Activated T-helper 9 cell treated with anti-CD3 and anti-CD28 coated beads, Interleukin-2, amount 50 U/mL, for 16 hours (primary cell): ENCODE results near the gene RTP5.
"Not testable (repeated sequence)": the region's sequence is repeated elsewhere in the genome, so short reads cannot be mapped to it uniquely, and the experiment has no call there.

Experiments
- DNase-seq: peaks from one replicate; pipeline ENCODE4 v3.0.0-alpha.2; 2020; ENCODE audit warnings: low read depth

RTP5 gene

DNA sequence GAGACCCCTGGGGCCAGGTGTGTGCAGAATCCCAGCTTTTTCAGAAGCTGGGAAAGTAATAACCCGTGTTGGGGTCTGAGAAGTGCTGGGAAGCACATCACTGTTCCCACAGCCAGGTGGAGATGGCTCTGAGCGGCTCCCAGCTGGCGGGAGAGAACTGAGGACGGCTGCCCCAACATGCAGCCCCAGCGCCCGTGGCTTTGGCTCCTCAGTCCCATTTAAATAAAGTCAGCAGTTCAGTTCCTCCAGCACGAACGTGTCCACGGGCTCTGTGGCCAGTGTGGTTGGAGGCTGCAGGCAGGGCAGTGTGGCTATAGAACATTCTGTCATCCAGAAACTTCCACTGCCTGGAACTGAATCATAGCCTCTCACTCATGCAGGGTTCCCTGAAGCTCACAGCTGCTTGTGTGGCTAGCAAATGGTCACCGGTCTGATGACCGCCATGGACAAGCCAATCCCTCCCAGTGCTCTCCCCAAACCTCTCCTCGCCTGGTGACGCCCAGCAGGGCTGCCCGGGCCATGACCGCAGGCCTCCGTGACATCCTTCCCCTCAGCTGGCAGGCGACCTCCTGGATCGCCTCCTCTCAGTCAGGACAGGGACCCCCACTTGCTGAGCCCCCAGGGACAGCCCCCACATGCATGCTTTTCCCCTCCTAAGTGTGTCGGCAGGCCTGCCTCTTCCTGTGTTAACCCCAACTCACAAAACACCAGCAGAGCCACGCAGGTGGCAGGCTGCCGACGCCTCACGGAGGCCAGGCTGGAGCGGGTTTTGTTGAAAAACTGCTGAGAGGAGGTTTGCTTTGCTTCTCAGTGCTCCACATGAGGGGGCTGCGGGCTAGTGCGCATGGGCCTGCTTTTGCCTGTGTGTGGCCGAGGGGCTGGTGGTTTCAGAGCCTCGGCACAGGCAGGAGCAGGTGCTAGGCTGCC is 1.3 kb downstream of the RTP5 start:
- DNase-seq = no peak

DNA sequence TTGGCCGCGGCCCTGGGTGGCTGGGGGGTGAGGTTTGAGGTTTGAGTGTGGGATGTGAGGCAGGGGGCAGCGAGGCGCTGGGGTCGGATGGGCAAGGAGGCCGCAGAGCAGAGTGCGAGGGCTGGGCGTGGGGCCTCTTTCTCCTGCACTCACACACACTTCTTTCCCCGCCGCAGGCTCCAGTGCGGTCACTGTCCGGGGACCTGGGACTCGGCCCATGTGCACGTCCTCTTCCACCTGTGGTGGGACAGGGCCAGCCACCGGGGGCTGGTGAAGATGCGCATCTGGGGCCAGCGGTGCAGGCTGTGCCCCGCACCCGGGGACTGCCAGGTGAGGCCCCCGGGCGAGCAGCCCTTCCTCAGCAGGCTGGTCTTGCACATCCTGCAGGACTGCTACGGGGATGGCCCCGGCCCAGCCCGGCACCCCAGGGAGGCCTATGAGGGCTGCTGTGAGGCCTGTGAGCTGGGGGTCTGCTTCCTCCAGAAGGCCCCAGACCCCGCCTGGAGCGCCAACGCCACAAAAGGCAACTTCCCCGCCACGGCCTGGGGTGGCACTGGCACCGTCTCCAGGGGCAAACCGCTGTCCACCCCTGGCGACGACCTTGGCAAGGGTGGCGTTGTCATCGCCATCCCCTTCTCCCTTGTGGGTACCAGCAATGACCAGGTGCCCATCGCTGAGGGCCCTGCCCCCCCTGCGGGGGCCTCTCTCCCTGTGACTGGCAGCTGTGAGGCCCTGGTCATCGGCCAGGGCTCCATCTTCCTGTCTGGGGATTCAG is 2.2 kb downstream of the RTP5 start:
- no peak for DNase-seq

DNA sequence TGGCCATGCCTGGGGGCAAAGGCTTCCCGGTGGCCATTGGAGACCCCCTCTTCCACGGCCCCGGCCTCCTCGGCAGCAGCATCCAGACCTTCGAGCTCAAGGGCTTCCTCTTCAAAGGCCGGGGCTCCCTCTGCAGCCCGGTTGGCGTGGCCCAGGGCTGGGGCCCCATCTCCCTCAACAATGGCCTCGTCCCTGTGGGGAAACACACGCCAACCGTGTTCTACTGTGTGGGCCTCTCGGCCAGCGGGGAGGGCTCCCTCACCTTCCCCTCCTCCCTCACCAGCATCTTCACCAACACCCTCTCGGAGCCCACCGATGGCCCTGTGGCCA is 2.7 kb downstream of the RTP5 start:
- no peak for DNase-seq

DNA sequence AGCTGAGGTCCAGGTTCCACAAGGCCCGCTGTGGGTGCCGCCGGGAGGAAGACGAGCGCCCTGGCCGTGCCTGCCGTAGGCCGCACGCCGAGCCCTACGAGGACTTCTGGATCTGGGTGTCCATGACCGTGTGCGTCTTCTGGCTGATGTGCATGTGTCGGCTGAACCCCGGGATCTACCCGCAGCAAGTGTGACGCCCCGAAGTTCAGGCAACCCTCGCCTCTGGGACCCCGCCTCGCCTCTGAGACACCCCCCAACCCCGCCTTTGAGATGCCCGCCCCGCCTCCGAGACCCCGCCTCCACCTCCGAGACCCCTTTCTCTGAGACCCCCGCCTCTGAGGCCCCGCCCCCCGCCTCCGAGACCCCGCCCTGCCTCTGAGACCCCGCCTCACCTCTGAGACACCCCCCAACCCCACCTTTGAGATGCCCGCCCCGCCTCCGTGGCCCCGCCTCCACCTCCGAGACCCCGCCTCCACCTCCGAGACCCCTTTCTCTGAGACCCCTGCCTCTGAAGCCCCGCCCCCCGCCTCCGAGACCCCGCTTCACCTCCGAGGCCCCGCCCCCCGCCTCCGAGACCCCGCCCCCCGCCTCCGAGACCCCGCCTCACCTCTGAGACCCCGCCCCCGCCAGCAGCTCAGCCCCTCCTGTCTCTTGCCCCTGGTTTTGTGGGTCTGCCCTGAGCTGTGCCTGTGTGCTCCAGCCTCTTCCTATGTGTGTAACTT is 3.7 kb downstream of the RTP5 start:
- DNase-seq = no peak

DNA sequence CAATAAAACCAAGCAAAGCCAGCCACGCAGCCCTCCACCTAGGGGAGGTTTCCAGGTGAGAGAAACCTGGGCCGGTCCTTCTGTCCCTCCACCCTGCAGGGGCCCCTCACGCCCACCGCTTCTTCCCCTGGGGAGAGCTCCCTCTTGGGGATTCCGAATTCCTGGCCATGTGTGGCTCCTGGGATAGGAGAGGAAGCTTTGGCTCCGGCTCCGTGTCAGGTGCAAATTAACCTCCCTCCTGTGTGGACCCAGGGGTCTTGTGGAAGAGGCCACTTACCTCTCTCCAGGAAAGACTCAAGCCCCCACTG is 4.2 kb downstream of the RTP5 start:
- DNase-seq = no peak

DNA sequence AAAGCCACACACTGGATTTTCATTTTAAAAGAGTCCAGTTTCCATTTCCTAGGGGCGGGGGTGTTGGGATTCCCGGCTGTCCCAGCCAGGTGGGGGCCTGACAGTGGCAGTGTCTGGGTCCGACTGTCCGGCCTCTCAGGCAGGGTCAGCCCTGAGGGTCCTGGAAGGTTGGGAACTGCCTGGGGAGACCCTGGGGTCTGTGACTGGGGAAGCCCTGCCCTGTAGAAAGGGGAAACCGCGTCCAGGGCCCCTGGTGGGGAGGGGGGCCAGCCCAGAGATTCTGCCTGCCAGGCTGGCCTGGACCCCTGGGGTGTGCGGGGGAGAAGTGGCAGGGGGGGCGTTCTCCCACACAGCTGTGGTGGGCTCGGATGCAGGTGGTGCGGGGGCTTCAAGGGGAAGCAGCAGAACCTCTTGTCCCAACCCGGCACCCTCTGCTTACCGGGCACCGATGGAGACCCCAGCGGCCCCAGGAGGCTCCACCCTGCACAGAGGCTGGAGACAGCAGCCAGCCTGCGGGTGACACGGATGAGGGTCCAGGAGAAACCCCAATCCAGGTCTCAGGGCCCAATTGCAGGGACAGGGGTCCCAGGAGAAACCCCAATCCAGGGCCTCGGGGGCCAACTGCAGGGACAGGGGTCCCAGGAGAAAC is 4.9 kb downstream of the RTP5 start:
- no peak for DNase-seq

DNA sequence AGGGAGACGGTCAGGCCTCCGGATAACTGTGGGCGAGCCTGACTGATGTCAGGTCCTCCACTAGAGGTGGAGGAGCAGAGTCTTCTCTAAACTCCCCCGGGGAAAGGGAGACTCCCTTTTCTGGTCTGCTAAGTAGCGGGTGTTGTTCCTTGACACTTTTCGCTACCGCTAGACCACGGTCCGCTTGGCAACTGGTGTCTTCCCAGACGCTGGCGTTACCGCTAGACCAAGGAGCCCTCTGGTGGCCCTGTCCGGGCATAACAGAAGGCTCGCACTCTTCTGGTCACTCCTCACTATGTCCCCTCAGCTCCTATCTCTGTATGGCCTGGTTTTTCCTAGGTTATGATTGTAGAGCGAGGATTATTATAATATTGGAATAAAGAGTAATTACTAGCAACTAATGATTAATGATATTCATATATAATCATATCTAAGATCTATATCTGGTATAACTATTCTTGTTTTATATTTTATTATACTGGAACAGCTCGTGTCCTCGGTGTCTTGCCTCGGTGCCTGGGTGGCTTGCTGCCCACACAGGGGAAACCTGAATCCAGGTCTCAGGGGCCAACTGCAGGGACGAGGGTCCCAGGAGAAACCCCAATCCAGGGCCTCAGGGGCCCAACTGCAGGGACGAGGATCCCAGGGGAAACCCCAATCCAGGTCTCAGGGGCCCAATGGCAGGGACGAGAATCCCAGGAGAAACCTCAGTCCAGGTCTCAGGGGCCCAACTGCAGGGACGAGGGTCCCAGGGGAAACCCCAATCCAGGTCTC is 6.4 kb downstream of the RTP5 start:
- not testable (repeated sequence) for DNase-seq

DNA sequence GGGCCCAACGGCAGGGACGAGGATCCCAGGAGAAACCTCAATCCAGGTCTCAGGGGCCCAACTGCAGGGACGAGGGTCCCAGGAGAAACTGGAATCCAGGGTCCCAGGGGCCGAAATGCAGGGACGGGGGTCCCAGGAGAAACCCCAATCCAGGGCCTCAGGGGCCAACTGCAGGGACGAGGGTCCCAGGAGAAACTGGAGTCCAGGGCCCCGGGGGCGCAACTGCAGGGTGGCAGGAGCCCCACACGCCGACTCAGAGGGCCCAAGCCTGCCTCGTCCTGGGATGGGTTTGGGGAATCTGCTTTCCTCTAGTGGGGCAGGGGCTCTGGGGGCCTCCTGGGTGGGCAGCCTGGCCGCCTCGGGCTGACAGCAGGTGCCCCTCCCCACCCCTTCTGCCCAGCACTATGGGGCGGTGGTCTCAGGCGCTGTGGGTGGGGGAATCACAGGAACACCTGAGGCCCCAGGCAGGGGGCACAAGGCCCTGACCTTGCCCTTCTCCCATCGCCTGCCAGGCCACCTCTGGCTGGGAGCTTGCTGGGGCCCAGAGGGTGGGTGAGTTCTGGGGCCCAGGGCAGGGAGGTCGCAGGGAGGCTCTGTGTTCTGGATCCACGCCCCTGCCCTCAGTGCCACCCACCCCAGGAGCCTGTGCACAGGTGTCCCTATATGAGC is 7.1 kb downstream of the RTP5 start:
- DNase-seq = no peak

DNA sequence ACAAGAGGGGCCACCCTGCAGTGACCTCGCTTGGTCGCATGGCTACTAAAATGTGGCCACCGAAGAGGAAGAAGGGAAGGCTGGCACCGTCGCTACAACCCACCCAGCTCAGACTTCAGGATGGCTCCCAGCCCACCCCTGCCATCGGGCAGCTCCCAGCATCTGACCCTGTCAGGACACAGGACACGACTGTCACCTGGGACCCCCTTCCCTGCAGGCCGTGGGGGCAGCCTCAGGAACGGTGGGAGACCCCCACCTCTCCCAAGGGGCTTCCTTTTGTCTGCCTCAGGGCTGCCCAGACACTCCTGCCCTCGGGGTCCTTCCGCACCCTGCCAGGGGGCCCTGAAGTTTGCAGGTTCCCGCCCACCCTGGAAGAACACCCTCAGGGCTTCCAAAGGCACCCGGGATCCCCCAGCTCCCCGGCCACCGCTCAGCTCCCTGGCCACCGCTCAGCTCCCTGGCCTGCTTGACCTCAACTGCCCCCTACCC is 7.7 kb downstream of the RTP5 start:
- no peak for DNase-seq

DNA sequence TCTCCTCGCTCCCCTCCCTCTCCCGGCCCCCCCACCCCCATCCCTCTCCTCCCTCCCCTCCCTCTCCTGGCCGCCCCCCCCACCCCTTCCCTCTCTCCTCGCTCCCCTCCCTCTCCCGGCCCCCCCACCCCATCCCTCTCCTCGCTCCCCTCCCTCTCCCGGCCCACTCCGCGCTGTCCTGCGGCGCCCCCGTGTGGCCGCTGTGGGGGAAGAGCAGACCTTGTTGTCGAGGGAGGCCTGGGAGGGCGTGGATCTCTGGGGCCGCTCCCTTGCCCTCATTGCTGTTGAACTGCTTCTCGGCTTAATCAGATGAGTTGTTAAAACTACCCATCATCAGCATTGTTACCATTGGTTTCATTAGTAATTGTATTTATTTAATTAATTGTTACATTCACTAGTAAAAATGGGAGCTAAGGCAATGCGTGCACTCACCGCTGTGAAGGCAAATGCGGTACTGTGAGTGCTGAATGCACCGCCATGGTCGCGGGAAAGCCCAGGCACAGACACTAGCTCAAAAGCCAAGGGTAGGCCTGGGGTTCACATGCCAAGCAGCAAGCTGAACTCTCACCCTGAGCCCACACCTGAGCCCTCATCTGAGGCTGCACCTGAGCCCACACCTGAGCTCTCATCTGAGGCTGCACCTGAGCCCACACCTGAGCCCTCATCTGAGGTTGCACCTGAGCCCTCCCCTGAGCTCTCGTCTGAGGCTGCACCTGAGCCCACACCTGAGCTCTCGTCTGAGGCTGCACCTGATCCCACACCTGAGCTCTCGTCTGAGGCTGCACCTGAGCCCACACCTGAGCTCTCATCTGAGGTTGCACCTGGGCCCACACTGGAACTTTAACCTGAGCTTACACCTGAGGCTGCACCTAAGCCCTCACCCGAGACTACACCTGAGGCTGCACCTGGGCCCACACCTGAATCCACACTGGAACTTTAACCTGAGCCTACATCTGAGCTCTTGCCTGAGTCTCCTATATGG is 8.8 kb downstream of the RTP5 start:
- DNase-seq = peak; percentile 77

DNA sequence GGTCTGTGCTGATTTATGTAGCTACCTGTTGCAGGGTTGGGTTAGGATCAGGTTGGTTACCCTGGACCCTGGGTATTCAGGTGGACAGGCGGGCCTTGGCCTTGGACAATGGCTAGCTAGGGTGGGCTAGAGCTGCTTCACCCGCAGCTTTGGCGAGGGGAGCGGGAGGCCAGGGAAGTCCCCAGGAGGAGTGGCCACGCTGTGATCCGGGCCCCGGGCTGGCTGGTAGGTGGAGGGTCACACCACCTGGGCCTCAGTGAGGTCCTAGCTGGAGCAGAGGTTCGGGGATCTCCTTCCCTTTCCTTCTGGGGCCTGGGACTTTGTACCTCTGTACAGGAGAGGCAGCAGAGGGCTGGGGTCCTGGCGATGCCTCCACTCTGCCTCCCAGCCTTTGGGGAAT is 9.8 kb downstream of the RTP5 start:
- DNase-seq = no peak

DNA sequence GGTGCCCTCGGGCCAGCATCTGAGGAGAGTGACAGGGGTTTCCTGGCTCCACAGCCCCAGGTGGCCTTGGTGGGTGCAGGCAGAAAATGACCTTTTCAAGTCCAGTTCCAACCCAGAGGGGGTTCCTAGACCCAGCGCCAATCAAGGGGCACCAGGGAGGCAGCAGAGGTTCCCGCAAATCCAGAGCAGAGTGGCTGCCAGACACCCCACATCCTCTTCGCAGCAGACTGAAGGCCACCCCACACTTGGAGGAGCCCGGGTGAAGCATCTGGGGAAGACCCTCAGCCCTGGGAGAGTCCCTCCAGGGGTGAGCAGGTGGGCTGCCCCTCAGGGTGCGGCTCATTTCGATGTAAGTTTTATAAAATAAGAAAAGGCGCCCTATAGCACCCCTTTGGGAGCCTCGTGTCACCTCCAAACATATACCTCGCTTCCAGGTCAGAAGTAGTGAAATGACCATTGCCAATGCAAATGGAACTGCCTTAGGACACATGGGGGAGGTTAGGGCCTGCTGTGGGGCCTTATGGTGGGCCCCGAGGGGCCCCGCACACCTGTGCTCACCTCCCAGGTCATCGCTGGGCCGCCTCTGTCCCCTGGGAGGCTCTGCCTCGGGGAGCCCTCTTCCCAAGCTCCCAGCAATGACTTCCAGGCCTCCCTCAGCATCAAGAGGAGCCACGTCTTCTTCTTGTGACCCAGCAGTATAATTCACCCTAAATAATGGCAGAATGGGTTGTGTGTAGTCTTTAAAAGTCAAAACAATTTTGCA is 11.0 kb downstream of the RTP5 start:
- DNase-seq = no peak

DNA sequence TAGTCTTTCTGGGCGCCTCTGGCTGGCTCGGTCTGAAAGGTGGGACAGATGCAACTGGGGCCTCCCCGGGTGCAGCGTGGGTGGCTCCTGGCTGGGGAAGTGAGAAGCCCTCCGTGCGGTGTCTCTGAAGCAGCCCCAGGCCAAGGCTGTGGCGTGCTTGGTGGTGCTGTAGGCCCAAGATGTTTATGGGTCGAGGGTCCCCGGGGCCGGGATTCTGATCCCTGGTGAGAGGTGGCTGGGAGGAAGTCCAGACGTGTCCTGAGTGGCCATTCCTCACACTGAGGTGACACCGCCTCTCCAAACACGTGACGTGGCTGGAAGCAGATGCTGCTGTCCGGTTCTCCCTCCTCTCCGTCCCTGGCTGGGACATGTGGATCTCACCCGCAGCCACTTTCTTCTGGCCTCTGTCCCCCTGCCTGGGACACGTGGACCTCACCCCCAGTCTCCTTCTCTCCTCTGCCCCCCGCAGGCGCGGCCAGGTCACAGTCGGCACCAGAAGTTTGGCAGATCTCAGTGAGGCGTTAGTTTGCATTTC is 12.6 kb downstream of the RTP5 start:
- DNase-seq = peak; percentile 39

DNA sequence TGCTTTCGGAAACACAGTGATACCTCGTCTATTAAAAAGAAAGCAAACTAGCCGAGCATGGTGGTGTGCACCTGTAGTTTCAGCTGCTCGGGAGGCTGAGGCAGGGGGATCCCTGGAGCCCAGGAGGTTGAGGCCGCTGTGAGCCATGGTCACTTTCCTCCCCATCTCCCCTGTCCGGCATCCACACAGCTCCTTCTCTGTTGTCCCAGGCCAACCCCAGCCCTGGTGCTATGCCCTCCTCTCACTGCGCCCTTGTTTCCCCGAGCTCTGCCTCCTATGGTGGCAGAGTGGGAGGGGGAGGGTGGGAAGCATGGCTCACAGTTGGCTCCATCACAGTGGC is 15.4 kb downstream of the RTP5 start:
- no peak for DNase-seq

DNA sequence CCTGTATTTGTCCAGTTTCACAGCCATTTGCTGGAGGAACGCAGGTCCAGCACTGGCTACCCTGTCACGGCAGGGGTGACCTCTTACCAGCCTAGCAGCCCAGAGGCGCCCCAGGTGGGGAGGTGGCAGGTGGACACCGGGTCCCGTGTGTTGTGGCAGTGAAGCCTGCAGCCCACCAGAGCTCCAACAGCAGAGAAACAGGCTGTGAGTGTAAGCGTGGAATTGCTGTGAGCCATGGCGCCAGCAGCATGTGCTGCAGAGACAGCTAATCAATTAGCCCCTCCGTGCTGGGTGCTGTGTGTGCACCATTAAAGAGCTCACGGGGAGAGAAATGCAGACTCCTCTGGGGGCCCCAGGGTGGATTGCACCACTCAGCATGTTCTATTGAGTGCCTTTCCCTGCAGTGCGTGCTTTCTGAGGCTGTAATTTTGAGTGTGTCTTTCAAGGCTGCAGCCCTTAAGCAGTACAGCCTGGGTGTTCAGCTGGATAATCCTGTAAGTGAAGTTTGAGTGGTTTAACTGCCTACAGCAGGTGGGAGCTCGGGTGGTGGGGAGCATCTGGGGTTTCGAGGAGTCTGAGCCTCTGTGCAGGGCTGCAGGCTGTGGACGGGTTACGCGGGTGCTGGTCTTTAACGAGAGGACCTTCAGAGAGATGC is 15.9 kb downstream of the RTP5 start:
- DNase-seq = no peak

DNA sequence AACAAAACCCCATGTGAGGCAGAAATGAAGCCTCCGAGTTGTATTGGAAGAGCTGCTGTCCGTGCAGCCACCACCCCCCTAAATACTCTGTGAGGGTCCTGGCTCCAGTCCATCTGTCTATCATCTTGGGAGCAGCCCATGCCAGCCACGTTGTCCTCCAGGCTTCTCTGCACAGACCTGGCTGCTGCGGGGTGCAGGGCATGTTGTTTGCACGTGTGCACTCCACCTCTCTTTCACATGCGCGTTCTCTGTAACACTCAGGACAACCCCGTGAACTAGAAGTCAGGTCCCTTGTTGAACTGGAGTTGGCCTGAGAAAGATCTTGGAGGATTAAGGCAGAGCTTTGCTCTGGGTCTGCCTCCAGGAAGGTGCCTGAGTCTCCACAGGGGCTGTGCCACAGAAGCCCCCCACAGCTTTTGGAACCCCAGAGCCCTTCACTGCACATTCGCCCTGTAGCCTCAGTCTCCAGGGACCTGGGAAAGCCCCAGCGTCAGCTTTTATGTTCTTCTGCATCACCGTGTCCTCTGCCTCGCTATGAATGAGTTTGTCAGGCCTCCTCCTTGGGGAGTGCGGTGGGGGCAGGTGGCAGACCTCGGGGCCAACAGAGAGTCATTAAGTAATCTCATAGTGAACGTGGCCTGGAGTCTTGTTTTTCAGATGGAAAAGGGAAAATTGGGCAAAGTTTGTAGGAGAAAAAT is 16.6 kb downstream of the RTP5 start:
- DNase-seq = no peak

DNA sequence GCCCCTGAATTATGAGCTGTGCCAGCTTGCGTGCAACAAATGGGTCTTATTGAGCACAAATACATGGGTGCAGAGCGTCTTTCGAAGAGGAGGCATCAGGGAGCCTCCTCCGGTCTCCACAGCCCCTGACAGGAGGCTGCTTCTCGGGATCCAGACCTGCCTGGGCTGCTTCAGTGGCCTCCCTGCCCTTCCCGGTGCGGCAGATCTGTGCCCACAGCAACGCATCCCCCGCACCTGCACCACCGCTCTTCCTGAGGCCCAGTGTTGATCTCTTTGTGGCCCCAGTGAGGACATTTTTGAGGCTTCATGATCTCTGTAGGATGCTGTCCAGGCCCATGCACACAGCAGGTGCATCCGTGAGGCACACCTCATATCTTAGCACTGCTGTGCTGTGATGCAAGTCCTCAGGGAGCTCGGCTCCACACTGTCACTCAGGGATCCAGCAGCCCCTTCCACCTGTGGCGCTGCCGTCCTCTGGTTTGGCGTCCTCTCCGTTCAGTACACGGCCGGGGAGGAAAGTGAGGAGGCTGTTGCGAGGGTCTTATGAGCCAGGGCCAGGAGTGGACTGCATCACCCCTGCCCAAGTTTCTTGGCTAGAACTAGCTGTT is 17.4 kb downstream of the RTP5 start:
- no peak for DNase-seq
